GM13976 (cell line): ENCODE measurements around the gene ATN1.
A peak's percentile ranks its signal among the peaks of the same experiment; 100 is the strongest.

Experiments
- DNase-seq: peaks from one replicate; pipeline ENCODE4 v3.0.0; 2012; ENCODE audit warnings: low spot score
- CTCF ChIP-seq: IDR thresholded peaks from 2 replicates; pipeline ENCODE4 v1.5.1; 2012; ENCODE audit warnings: borderline replicate concordance, mild to moderate bottlenecking; ENCODE audit not compliant: insufficient read depth; ENCODE audit errors: extremely low read depth, missing control alignments, control extremely low read depth
- in situ Hi-C: fragments of 300-500 bp; cut with MboI; formaldehyde crosslinking; loops from one replicate; pipeline ENCODE4 v1.12.0; 2022; ENCODE audit warnings: low sequenced_read_pairs, mixed read lengths, inconsistent platforms; ENCODE audit not compliant: unreplicated experiment

The ATN1 gene

DNA sequence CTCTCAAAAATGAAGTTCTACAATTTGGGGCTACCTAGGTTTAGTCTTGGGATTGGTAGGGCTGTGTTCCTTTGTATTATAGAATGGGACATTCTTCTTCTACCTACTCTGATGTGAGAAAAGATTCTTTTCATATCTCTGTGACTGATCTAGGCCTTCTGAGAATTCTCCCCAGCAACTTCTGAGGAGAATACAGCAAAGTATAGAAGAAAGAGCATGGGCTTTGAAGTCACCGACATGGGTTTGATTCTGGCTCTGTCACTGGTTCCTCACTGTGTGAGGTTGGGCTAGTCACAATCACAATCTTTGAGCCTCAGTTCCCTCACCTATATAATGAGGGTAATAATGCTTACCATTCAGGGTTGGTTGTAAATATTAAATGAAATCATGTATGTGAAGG, 5.0 kb downstream of the ATN1 start:
- no peak for TF ChIP-seq CTCF
- in situ Hi-C loops: loop anchor here (25.0 kb wide), 1 partner anchor 180 kb away; the partner anchor contains the start of gene C1RL
- DNase-seq: no peak

DNA sequence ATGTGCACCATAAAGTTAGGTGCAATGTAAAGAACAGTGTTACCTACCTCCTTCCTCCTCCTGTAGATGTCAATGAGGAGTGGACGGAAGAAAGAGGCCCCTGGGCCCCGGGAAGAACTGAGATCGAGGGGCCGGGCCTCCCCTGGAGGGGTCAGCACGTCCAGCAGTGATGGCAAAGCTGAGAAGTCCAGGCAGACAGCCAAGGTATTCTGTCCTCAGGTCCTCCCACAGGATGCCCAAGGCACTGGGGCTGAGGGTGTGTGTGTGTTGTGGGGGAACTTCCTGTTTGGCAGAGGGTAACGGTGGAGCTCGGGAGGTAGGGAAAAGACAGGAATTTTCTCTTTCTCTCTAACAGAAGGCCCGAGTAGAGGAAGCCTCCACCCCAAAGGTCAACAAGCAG, 6.4 kb downstream of the ATN1 start:
- DNase-seq: no peak

DNA sequence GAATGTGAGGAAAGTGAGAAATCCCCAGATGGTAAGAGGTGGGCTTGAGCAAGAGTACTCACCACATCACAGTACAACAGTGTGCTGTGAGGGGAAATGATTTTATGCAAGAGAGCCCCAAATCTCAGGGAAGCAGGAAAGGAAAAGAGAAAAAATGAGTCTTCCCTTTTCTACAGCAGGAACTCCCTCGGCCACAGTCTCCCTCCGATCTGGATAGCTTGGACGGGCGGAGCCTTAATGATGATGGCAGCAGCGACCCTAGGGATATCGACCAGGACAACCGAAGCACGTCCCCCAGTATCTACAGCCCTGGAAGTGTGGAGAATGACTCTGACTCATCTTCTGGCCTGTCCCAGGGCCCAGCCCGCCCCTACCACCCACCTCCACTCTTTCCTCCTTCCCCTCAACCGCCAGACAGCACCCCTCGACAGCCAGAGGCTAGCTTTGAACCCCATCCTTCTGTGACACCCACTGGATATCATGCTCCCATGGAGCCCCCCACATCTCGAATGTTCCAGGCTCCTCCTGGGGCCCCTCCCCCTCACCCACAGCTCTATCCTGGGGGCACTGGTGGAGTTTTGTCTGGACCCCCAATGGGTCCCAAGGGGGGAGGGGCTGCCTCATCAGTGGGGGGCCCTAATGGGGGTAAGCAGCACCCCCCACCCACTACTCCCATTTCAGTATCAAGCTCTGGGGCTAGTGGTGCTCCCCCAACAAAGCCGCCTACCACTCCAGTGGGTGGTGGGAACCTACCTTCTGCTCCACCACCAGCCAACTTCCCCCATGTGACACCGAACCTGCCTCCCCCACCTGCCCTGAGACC, 7.8 kb downstream of the ATN1 start:
- no peak for TF ChIP-seq CTCF
- DNase-seq: no peak
- in situ Hi-C loops: loop anchor here (25.0 kb wide), 1 partner anchor 177 kb away; the partner anchor contains the start of gene C1RL

More for the DNA sequence above, 6.4 kb downstream of the ATN1 start:
- in situ Hi-C loops: loop anchor here (25.0 kb wide), 1 partner anchor 178 kb away; the partner anchor contains the start of gene C1RL
- TF ChIP-seq CTCF: no peak

DNA sequence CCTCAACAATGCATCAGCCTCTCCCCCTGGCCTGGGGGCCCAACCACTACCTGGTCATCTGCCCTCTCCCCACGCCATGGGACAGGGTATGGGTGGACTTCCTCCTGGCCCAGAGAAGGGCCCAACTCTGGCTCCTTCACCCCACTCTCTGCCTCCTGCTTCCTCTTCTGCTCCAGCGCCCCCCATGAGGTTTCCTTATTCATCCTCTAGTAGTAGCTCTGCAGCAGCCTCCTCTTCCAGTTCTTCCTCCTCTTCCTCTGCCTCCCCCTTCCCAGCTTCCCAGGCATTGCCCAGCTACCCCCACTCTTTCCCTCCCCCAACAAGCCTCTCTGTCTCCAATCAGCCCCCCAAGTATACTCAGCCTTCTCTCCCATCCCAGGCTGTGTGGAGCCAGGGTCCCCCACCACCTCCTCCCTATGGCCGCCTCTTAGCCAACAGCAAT, 8.5 kb downstream of the ATN1 start:
- no peak for TF ChIP-seq CTCF
- in situ Hi-C loops: loop anchor here (25.0 kb wide), 1 partner anchor 176 kb away; the partner anchor contains the start of gene C1RL
- no peak for DNase-seq

DNA sequence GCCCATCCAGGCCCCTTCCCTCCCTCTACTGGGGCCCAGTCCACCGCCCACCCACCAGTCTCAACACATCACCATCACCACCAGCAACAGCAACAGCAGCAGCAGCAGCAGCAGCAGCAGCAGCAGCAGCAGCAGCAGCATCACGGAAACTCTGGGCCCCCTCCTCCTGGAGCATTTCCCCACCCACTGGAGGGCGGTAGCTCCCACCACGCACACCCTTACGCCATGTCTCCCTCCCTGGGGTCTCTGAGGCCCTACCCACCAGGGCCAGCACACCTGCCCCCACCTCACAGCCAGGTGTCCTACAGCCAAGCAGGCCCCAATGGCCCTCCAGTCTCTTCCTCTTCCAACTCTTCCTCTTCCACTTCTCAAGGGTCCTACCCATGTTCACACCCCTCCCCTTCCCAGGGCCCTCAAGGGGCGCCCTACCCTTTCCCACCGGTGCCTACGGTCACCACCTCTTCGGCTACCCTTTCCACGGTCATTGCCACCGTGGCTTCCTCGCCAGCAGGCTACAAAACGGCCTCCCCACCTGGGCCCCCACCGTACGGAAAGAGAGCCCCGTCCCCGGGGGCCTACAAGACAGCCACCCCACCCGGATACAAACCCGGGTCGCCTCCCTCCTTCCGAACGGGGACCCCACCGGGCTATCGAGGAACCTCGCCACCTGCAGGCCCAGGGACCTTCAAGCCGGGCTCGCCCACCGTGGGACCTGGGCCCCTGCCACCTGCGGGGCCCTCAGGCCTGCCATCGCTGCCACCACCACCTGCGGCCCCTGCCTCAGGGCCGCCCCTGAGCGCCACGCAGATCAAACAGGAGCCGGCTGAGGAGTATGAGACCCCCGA, 9.1 kb downstream of the ATN1 start:
- peak; percentile 78 for DNase-seq
- no peak for TF ChIP-seq CTCF
- in situ Hi-C loops: loop anchor here (25.0 kb wide), 1 partner anchor 175 kb away; the partner anchor contains the start of gene C1RL
